ENCODE measurements around the gene RTN4RL1. TPM values are rescaled to one million over a fixed set of nuclear protein-coding genes. Genes with fewer than 3 reads are reported as not detected.

Gene RTN4RL1
- total RNA-seq, 1 donor from 2014 or later: 11.5 TPM

DNA sequence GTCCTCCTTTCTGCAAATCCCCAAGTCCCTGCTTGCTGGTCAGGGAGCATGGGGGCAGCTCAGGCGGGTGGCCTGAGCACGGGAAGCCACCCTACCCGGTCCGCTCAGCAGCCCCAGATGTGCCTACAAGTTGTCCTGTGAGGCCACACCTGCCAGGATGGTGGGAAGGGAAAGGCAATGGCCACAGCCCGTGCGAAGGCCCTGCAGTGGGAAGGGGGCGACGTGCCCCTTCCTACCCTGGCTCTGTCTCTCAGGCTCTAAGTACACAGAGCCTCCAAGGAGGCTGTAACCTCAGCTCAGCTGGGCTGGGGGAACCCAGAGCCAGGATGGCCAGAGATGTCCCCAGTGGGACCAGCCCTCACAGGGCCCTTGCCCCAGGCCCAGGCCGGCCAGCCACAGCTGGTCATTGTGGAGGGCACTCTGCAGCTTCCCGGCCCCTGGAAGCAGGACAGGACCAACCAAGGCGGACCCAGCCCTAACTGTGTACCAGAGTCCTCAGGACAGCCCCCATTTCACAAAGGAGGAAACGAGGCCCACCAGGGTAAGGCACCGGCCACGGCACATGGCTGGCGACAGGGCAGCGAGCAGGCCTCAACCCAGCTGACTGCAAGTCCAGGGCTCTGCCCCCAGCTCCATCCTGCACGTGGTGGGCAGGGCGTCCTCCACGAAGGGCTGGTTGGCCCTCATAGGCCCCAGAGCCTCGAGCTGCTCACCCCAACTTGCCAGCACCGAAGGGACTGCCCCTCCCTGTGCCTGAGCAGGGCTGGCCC lies 82.3 kb downstream of the RTN4RL1 start:
- no peaks in the 10 kb centered on the region for H3K4me1 ChIP-seq
- no peak for DNase-seq (ENCODE audit: low spot score in 2 of 2)
- H3K27me3 ChIP-seq: no peaks in the 10 kb centered on the region
- no peak overlapping the region for H3K4me3 ChIP-seq
- H3K27ac ChIP-seq: no peak overlapping the region
- H3K9me3 ChIP-seq: no peaks in the 10 kb centered on the region
- no peaks in the 10 kb centered on the region for H3K36me3 ChIP-seq
- intact Hi-C loops (cut with DNase I): no loop called here
- TF ChIP-seq, protein P1, sequence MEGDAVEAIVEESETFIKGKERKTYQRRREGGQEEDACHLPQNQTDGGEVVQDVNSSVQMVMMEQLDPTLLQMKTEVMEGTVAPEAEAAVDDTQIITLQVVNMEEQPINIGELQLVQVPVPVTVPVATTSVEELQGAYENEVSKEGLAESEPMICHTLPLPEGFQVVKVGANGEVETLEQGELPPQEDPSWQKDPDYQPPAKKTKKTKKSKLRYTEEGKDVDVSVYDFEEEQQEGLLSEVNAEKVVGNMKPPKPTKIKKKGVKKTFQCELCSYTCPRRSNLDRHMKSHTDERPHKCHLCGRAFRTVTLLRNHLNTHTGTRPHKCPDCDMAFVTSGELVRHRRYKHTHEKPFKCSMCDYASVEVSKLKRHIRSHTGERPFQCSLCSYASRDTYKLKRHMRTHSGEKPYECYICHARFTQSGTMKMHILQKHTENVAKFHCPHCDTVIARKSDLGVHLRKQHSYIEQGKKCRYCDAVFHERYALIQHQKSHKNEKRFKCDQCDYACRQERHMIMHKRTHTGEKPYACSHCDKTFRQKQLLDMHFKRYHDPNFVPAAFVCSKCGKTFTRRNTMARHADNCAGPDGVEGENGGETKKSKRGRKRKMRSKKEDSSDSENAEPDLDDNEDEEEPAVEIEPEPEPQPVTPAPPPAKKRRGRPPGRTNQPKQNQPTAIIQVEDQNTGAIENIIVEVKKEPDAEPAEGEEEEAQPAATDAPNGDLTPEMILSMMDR (IDR thresholded peaks at IDR 0.05): no peak

- Histone ChIP-seq H3K36me3 (no peaks in the 10 kb centered on the region), H3K4me3 (no peak overlapping the region), H3K27me3 (no peaks in the 10 kb centered on the region), H3K4me1 (no peaks in the 10 kb centered on the region), H3K27ac (no peak overlapping the region), H3K9me3 (no peaks in the 10 kb centered on the region)
- intact Hi-C loops (cut with DNase I): no loop called here
- DNase-seq (ENCODE audit: low spot score in 2 of 2): no peak
- TF ChIP-seq, protein P1 (IDR thresholded peaks at IDR 0.05): no peak
Measured at GRCh38 chr17:1942066-1942365, 83.1 kb downstream of the RTN4RL1 start.

DNA sequence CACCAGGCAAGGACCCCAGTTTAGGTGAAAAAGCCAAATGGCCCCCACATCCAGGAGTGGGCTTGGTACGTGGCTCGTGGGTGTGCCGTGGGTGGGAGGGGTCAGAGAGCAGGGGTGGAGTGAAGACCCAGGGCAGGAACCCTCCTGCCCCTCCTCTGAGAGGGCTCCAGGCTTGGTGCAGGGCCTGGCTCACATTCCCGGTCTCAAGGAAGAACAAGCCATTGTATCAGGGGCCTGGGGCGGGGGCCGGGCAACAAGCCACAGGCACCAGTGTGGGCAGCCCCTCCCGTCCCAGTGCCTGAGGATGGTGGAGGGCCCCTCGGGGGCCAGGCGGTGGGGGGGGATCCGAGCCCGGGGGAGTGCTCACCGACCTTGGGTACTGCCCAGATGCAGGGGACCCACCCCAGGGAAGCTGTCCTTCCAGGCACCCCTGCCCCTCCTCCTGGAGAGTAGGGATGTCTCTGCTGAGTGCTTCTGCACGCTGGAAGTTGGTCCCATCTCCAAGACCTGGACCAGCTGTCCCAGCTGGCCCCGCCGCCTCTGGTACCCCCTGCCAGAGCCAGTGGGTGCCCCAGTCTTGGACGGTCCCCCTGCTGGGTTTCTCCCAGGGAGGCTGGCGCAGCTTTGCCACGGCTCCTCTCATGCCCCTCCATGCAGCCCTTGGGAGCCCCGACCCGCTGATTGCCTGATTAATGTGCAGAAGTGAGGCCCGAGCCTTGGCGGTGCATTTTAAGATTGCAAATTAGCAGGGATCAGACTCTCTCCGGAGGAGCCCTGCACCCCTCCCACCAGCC lies 83.7 kb downstream of the RTN4RL1 start:
- no peak overlapping the region for H3K4me3 ChIP-seq
- H3K27ac ChIP-seq: no peak overlapping the region
- intact Hi-C loops (cut with DNase I): no loop called here
- no peak for DNase-seq (ENCODE audit: low spot score in 2 of 2)
- H3K4me1 ChIP-seq: no peaks in the 10 kb centered on the region
- H3K9me3 ChIP-seq: no peaks in the 10 kb centered on the region
- H3K36me3 ChIP-seq: no peaks in the 10 kb centered on the region
- no peaks in the 10 kb centered on the region for H3K27me3 ChIP-seq
- TF ChIP-seq, protein P1 (IDR thresholded peaks at IDR 0.05): no peak

GRCh38 chr17:1940810-1941185 lies 84.3 kb downstream of the RTN4RL1 start:
- H3K4me3 ChIP-seq: no peak overlapping the region
- no peaks in the 10 kb centered on the region for H3K4me1 ChIP-seq
- TF ChIP-seq, protein P1 (IDR thresholded peaks at IDR 0.05): no peak
- H3K36me3 ChIP-seq: no peaks in the 10 kb centered on the region
- intact Hi-C loops (cut with DNase I): no loop called here
- no peak for DNase-seq (ENCODE audit: low spot score in 2 of 2)
- H3K9me3 ChIP-seq: no peaks in the 10 kb centered on the region
- no peaks in the 10 kb centered on the region for H3K27me3 ChIP-seq
- H3K27ac ChIP-seq: no peak overlapping the region

- Histone ChIP-seq H3K4me1 (no peaks in the 10 kb centered on the region), H3K4me3 (no peak overlapping the region), H3K36me3 (no peaks in the 10 kb centered on the region), H3K9me3 (no peaks in the 10 kb centered on the region), H3K27ac (no peak overlapping the region), H3K27me3 (no peaks in the 10 kb centered on the region)
- intact Hi-C loops (cut with DNase I): no loop called here
- TF ChIP-seq, protein P1 (IDR thresholded peaks at IDR 0.05): no peak
- DNase-seq (ENCODE audit: low spot score in 2 of 2): no peak
Measured at GRCh38 chr17:1939981-1940809, 84.9 kb downstream of the RTN4RL1 start.

Measured in ascending aorta (tissue), 2 donors.